Measurements from ENCODE around the gene WWOX. TPM values are rescaled to one million over a fixed set of nuclear protein-coding genes. Genes with fewer than 3 reads are reported as not detected.

The WWOX gene
- total and polyA plus RNA-seq, 2 of the 8 experiments (the other 6 are each of a cell fraction or from before 2014, with no cell fraction given): 5.4 to 16.7 TPM

DNA sequence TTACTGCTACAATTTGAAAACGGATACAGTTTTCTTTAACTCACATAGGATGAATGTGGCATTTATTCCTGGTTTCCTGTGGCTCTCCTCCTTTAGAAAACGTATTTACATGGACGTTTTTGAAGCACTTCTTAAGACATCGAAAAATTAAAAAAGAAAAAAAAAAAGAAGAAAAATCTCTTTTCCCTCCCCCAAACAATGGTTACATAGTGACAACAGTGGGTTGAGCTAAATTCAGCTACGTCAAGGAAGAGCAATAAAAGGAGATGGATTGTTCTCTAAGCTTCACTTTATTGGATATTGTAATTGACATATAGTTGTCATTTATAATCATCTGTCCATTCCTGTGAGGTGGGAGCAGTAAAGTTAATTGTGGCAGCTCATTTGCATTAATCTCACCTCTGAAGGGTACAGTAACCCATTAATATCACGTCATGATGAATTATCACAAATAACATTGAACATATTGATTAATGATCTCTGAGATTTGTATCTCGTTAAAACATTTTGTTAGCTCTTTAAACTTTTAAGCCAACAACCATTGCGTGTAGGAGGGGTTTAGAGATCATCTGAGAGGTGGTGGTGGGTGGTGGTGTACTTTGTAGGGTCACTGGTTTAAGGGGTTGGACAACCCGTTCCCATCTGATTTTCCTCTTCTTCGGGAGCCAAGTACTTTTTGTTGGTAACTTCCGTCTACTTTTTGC lies 184.2 kb downstream of the WWOX start:
- no peak overlapping the region for H4K8ac ChIP-seq (ENCODE audit: extremely low read depth, insufficient read depth, low read length)
- no peak overlapping the region for H2BK120ac ChIP-seq (replicated peaks; ENCODE audit: low read depth, low read length)
- H3K27ac ChIP-seq (ENCODE audit: low read depth, low read length): no peak overlapping the region
- no peaks in the 10 kb centered on the region for H3K9me3 ChIP-seq (ENCODE audit: insufficient read depth in 2 of 2, low read depth in 1 of 2, low read length in 1 of 2)
- no peaks in the 10 kb centered on the region; a peak in 1 of 7 replicates for H3K27me3 ChIP-seq (replicated peaks in 1 of 4; ENCODE audit: control insufficient read depth in 3 of 4, extremely low read depth in 1 of 4, insufficient read depth in 3 of 4, low read length in 3 of 4)
- ChIA-PET POLR2A (ENCODE audit: partially characterized antibody) (no interaction called here), CTCF (ENCODE audit: partially characterized antibody) (interaction anchor here (1.1 to 1.6 kb wide), 3 partner anchors 9 to 46 kb away, joined by 3 to 4 read pairs (median 3); no protein-coding TSS in a partner anchor)
- no peak overlapping the region for H3K23ac ChIP-seq (ENCODE audit: insufficient read length)
- WGBS, 2 experiments (ENCODE audit: extremely low coverage in 1 of 2, insufficient coverage in 1 of 2, insufficient read length in 1 of 2, insufficient replicate concordance in 2 of 2, low coverage in 1 of 2, low lambda C conversion rate in 2 of 2, missing lambda C conversion rate in 1 of 2): 91% methylated on average over 11 of the region's 11 CpGs; no CpG with 5 or more reads in 1 of the 2 experiments
- H3K79me1 ChIP-seq (ENCODE audit: low read depth, low read length): no peaks in the 10 kb centered on the region
- H3K14ac ChIP-seq (ENCODE audit: insufficient read length): no peak overlapping the region
- no peak overlapping the region for H2BK12ac ChIP-seq (ENCODE audit: low read depth, low read length)
- H3K4me3 ChIP-seq (ENCODE audit: extremely low read depth in 1 of 4, insufficient read depth in 2 of 4, low read depth in 3 of 4, low read length in 4 of 4): no peak overlapping the region
- H3K36me3 ChIP-seq (ENCODE audit: control insufficient read depth in 2 of 4, insufficient read depth in 4 of 4, low read length in 3 of 4): no peaks in the 10 kb centered on the region
- no peak overlapping the region for H4K5ac ChIP-seq (ENCODE audit: insufficient read length, low read depth, low read length)
- H2AK5ac ChIP-seq (ENCODE audit: low read depth, low read length): no peak overlapping the region
- no peak overlapping the region for H3K4ac ChIP-seq (replicated peaks; ENCODE audit: insufficient read length, low read depth, low read length)
- H3K23me2 ChIP-seq (ENCODE audit: low read depth, low read length): no peaks in the 10 kb centered on the region
- H2BK15ac ChIP-seq (ENCODE audit: low read length): no peak overlapping the region
- H3K56ac ChIP-seq (replicated peaks; ENCODE audit: insufficient read length, low read depth, low read length): no peak overlapping the region
- H2BK20ac ChIP-seq (ENCODE audit: low read length): no peak overlapping the region
- TF ChIP-seq SP2 (IDR thresholded peaks at IDR 0.05; ENCODE audit: low read length): no peak
- no peak for TF ChIP-seq NRF1 (IDR thresholded peaks at IDR 0.05; ENCODE audit: low read depth, low read length)
- no peak for TF ChIP-seq JUN (IDR thresholded peaks at IDR 0.05; ENCODE audit: low read depth, low read length)
- H2AFZ ChIP-seq (ENCODE audit: low read length): no peak overlapping the region
- H4K91ac ChIP-seq (replicated peaks; ENCODE audit: insufficient read length, low read length): no peak overlapping the region
- no peaks in the 10 kb centered on the region for H4K20me1 ChIP-seq (replicated peaks in 1 of 2; ENCODE audit: control insufficient read depth in 1 of 2, insufficient read depth in 2 of 2, low read length in 2 of 2)
- H3K9ac ChIP-seq (replicated peaks in 1 of 4; ENCODE audit: extremely low read depth in 1 of 4, low read depth in 3 of 4, low read length in 3 of 4): no peak overlapping the region
- peaks cover 0 to 5% (median under 1%) of the 10 kb centered on the region in 4 experiments; a peak in 4 of 7 replicates for H3K4me1 ChIP-seq (replicated peaks in 1 of 4; ENCODE audit: control insufficient read depth in 3 of 4, insufficient read depth in 4 of 4, low read length in 3 of 4)
- H3K4me2 ChIP-seq (ENCODE audit: insufficient read depth in 1 of 2, low read depth in 2 of 2, low read length in 2 of 2): no peak overlapping the region
- DNase-seq (ENCODE audit: low read depth in 1 of 2, low spot score in 2 of 2) (no peak), FAIRE-seq (no peak)
- no peak overlapping the region for H3K18ac ChIP-seq (ENCODE audit: extremely low read depth, low read length)
- no peak overlapping the region for H2BK5ac ChIP-seq (ENCODE audit: low read depth, low read length)
- H3K79me2 ChIP-seq (ENCODE audit: control insufficient read depth in 1 of 2, insufficient read depth in 2 of 2, low read length in 2 of 2): no peaks in the 10 kb centered on the region

Data from H1 (cell line).